ENCODE results near the gene GLRB. TPM values are rescaled to one million over a fixed set of nuclear protein-coding genes. Genes with fewer than 3 reads are reported as not detected.
A peak's percentile ranks its signal among the peaks of the same experiment; 100 is the strongest.
"Not testable (repeated sequence)": the region's sequence is repeated elsewhere in the genome, so short reads cannot be mapped to it uniquely, and the experiment has no call there.

GLRB gene
- total and polyA plus RNA-seq, 10 of the 15 experiments (the other 5 are each of a cell fraction or from before 2014, with no cell fraction given): 0.04 TPM; not detected in 9

DNA sequence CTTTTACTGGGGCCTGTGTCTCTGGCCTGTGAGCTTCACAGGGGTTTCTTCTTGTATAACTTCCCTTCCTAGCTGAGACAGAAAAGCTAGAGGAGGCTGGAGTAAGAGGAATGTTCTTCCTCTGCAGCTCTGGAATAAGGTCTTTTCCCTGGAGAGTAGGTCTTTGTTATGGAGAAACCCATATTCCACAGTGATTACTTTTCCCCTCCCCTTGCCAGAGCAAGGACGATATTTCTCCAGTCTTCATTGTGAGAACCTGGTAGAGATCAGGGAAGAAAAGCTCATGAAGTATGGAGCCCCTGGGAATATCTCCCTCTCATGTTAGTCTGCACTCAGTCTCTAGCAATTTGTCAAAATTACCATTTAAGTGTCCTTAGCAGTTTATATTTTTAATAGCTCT lies 18.7 kb upstream of the GLRB start (continued):
- TF ChIP-seq, protein P1, sequence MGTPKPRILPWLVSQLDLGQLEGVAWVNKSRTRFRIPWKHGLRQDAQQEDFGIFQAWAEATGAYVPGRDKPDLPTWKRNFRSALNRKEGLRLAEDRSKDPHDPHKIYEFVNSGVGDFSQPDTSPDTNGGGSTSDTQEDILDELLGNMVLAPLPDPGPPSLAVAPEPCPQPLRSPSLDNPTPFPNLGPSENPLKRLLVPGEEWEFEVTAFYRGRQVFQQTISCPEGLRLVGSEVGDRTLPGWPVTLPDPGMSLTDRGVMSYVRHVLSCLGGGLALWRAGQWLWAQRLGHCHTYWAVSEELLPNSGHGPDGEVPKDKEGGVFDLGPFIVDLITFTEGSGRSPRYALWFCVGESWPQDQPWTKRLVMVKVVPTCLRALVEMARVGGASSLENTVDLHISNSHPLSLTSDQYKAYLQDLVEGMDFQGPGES (IDR thresholded peaks at IDR 0.05): no peak
- no peak for TF ChIP-seq RAD51 (IDR thresholded peaks at IDR 0.05)

DNA sequence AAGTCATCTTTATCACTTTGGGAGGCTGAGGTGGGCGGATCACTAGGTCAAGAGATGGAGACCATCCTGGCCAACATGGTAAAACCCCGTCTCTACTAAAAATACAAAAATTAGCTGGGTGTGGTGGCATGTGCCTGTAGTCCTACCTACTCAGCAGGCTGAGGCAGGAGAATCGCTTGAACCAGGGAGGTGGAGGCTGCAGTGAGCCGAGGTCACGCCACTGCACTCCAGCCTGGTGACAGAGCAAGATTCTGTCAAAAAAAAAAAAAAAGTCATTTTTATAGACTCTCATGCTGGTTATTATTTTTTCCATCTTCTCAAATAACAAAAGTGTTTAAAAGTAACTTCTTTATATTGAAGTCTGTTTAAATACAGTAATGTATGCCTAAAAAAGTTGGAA lies 17.1 kb upstream of the GLRB start:
- H3K4me2 ChIP-seq (ENCODE audit: control insufficient read depth, insufficient read depth); H3K27ac ChIP-seq (ENCODE audit: control insufficient read depth, insufficient read depth); BruUV-seq (replicated peaks); in situ Hi-C loops (cut with MboI); H3K4me3 ChIP-seq; H2AFZ ChIP-seq (ENCODE audit: control insufficient read depth, low read depth, low read length); CTCF ChIA-PET; H3K36me3 ChIP-seq (ENCODE audit: control insufficient read depth in 2 of 2, insufficient read depth in 2 of 2, low read length in 1 of 2); ATAC-seq; H3K9me3 ChIP-seq (replicated peaks; ENCODE audit: control insufficient read depth, insufficient read depth, low read length); FAIRE-seq; SMC1A ChIA-PET (ENCODE audit: uncharacterized antibody, unreplicated experiment); H4K20me1 ChIP-seq (ENCODE audit: control insufficient read depth, insufficient read depth); H3K27me3 ChIP-seq (replicated peaks in 1 of 2; ENCODE audit: control insufficient read depth in 2 of 2, insufficient read depth in 2 of 2, low read length in 1 of 2); H3K79me2 ChIP-seq (ENCODE audit: control insufficient read depth, insufficient read depth, low read length); H3K9ac ChIP-seq (ENCODE audit: control insufficient read depth, insufficient read depth, low read length); H3K4me1 ChIP-seq (ENCODE audit: control insufficient read depth, insufficient read depth, low read length); DNase-seq (ENCODE audit: low read depth, low spot score); intact Hi-C loops (cut with micrococcal nuclease; ENCODE audit: unreplicated experiment): not testable (repeated sequence)
- ChIA-PET RAD21 (ENCODE audit: unreplicated experiment) (interaction anchor here (1.0 kb wide), 1 partner anchor 13 kb away, joined by 4 read pairs; no protein-coding TSS in a partner anchor), POLR2A (interaction anchor here (0.6 kb wide), 1 partner anchor 9 kb away, joined by 3 read pairs; no protein-coding TSS in a partner anchor)
- 38% methylated on average over 5 of the region's 5 CpGs for WGBS (ENCODE audit: insufficient coverage, insufficient replicate concordance, low lambda C conversion rate, missing lambda C conversion rate)

- Histone ChIP-seq H3K36me3 (ENCODE audit: control insufficient read depth in 2 of 2, insufficient read depth in 2 of 2, low read length in 1 of 2) (no peaks in the 10 kb centered on the region), H3K27ac (ENCODE audit: control insufficient read depth, insufficient read depth) (no peak overlapping the region), H3K4me2 (ENCODE audit: control insufficient read depth, insufficient read depth) (no peak overlapping the region), H3K9ac (ENCODE audit: control insufficient read depth, insufficient read depth, low read length) (no peak overlapping the region), H4K20me1 (ENCODE audit: control insufficient read depth, insufficient read depth) (no peaks in the 10 kb centered on the region), H3K4me3 (no peak overlapping the region), H2AFZ (ENCODE audit: control insufficient read depth, low read depth, low read length) (no peak overlapping the region), H3K4me1 (ENCODE audit: control insufficient read depth, insufficient read depth, low read length) (no peaks in the 10 kb centered on the region), H3K79me2 (ENCODE audit: control insufficient read depth, insufficient read depth, low read length) (no peaks in the 10 kb centered on the region), H3K27me3 (replicated peaks in 1 of 2; ENCODE audit: control insufficient read depth in 2 of 2, insufficient read depth in 2 of 2, low read length in 1 of 2) (peaks cover 0 to 2% of the 10 kb centered on the region in 2 experiments; a peak in 2 of 4 replicates), H3K9me3 (replicated peaks; ENCODE audit: control insufficient read depth, insufficient read depth, low read length) (no peaks in the 10 kb centered on the region)
- BruUV-seq (replicated peaks): no TSS peak
- FAIRE-seq (no peak), DNase-seq (ENCODE audit: low read depth, low spot score) (no peak), ATAC-seq (peak; percentile 56)
- intact Hi-C loops (cut with micrococcal nuclease; ENCODE audit: unreplicated experiment) (no loop called here), in situ Hi-C loops (cut with MboI) (no loop called here)
- ChIA-PET POLR2A (no interaction called here), CTCF (no interaction called here), SMC1A (ENCODE audit: uncharacterized antibody, unreplicated experiment) (no interaction called here), RAD21 (ENCODE audit: unreplicated experiment) (no interaction called here)
- 0 out of 2 replicates have a peak, but pooled peaks have one; percentile 20 for TF ChIP-seq JUNB (IDR thresholded peaks at IDR 0.05)
- TF ChIP-seq KLF5 (IDR thresholded peaks at IDR 0.05; ENCODE audit: partially characterized antibody): no peak
Observed at GRCh38 chr4:157072002-157072401, 3.9 kb upstream of the GLRB start.

Data from GM12878 (cell line).